Transverse colon (tissue), 4 donors: ENCODE measurements around the gene SLC2A5. TPM values are rescaled to one million over a fixed set of nuclear protein-coding genes. Genes with fewer than 3 reads are reported as not detected.

Experiments
- DNase-seq: peaks from one replicate; pipeline ENCODE4 v3.0.0-alpha.2; 2019
- H3K27ac ChIP-seq, 4 donors: fragments of 200-600 bp; sonication (generic); 2 replicates each; pipeline ENCODE4 v1.5.1; 2016 to 2018; ENCODE audit warnings: inconsistent platforms in 4 of 4
- H3K27me3 ChIP-seq: fragments of 200-600 bp; sonication (generic); 2 replicates; pipeline ENCODE4 v1.5.1; 2017; ENCODE audit warnings: inconsistent platforms
- H3K36me3 ChIP-seq, 4 donors: fragments of 200-600 bp; sonication (generic); 2 replicates each; pipeline ENCODE4 v1.5.1; 2017 to 2019; ENCODE audit warnings: inconsistent platforms in 4 of 4
- H3K4me1 ChIP-seq, 4 donors: fragments of 200-600 bp; sonication (generic); 2 replicates each; pipeline ENCODE4 v1.5.1; 2017 to 2020; ENCODE audit warnings: inconsistent platforms in 4 of 4
- H3K4me3 ChIP-seq, 4 donors: fragments of 200-600 bp; sonication (generic); 1 replicate in 1 of 4; 2 replicates in 3 of 4; pipeline versions ENCODE4 v1.5.1 to v1.6.1; 2017 to 2019; ENCODE audit warnings: inconsistent platforms in 4 of 4
- H3K9me3 ChIP-seq, 2 donors: fragments of 200-600 bp; sonication (generic); 2 replicates each; pipeline ENCODE4 v1.5.1; 2017 to 2019; ENCODE audit warnings: inconsistent platforms in 2 of 2
- EP300 ChIP-seq: sonication (generic); formaldehyde crosslinking; IDR thresholded peaks from one replicate; pipeline ENCODE4 v1.6.1; 2017; ENCODE audit warnings: antibody characterized with exemption, low read depth
- POLR2A ChIP-seq: fragments of 450-650 bp; IDR thresholded peaks from one replicate; pipeline ENCODE4 v1.6.1; 2016; ENCODE audit warnings: antibody characterized with exemption, mild to moderate bottlenecking, moderate library complexity
- POLR2AphosphoS5 ChIP-seq, 3 donors: sonication (generic); formaldehyde crosslinking; IDR thresholded peaks; one replicate each; pipeline ENCODE4 v1.6.1; 2016; ENCODE audit warnings: antibody characterized with exemption in 3 of 3
- WGBS, 2 donors: methylation state at CpG; one replicate each; pipeline ENCODE4 v1.1.5; 2018; ENCODE audit warnings: low coverage in 1 of 2; 5-methylcytosine and 5-hydroxymethylcytosine counted together
- in situ Hi-C, 4 donors: fragments of 200-750 bp; cut with MboI; loops; one replicate each; pipeline versions ENCODE4 v1.15.0 to v1.15.1; 2017; ENCODE audit warnings: low sequenced_read_pairs in 3 of 4, low pct_ligation_motif_present in 1 of 4, low pct_unique_long_range_greater_than_20kb in 1 of 4
- intact Hi-C: fragments of 100-400 bp; cut with DNase I; formaldehyde crosslinking; loops from one replicate; pipeline ENCODE4 v1.15.1; 2023; ENCODE audit warnings: low total_unique reads
- total RNA-seq, 4 donors: library from RNA; depleted of rRNA; stranded (reverse); fragments of >200 nt; gene quantifications; one replicate each; pipeline ENCODE4 v1.1.0, GENCODE V29; 2016
- TF ChIP-seq, protein P1 (sequence below), 5 experiments: fragments of 200-600 bp in 3 of 5; fragments of 450-650 bp in 2 of 5; sonication (generic) in 3 of 5; IDR thresholded peaks; 1 replicate in 2 of 5; 2 replicates in 3 of 5; pipeline ENCODE4 v1.5.1; 2016 to 2017; ENCODE audit warnings: antibody characterized with exemption in 5 of 5, inconsistent platforms in 3 of 5, mild to moderate bottlenecking in 2 of 5, moderate library complexity in 1 of 5

SLC2A5 gene
- total RNA-seq, 4 donors from 2014 or later, result 5.9 to 21.3 (median 13.3) TPM

DNA sequence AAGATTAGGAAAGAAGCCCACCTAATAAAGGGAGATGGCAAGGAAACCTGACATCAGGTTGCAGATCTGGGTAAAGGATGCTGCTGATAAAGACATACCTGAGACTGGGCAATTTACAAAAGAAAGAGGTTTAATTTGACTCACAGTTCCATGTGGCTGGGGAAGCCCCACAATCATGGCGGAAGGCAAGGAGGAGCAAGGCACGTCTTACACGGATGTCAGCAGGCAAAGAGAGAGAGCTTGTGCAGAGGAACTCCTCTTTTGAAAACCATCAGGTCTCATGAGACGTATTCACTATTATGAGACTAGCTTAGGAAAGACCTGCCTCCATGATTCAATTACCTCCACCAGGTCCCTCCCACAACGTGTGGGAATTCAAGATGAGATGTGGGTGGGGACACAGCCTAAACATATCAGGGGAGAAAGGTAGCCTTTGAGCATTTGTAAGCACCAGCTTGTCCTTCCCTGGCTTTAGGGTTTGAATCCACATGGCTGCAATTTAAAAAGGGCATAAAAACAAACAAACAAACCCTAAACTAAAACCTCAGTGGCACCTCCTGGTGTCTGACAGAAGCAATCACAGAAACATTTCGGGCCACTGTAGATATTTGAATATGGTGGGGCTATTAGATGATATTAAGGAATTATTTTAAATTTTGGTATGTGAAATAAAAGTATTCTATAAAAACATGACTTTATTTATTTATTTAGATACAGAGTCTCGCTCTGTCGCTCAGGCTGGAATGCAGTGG lies 76.3 kb downstream of the SLC2A5 start:
- no peak for DNase-seq
- Histone ChIP-seq H3K4me3 (no peak overlapping the region), H3K4me1 (no peaks in the 10 kb centered on the region), H3K27me3 (no peaks in the 10 kb centered on the region), H3K36me3 (no peaks in the 10 kb centered on the region), H3K27ac (no peak overlapping the region), H3K9me3 (no peaks in the 10 kb centered on the region)
- WGBS, 2 donors, result 83 to 92% methylated on average over 5 to 8 of the region's 8 CpGs
- TF ChIP-seq POLR2AphosphoS5 (IDR thresholded peaks at IDR 0.05), result no peak
- no peak for TF ChIP-seq EP300
- TF ChIP-seq POLR2A, result no peak
- intact Hi-C loops (no loop called here), in situ Hi-C loops (loop anchor here in 1 of 4 donors (10.0 kb wide), 1 partner anchor 78 kb away; no protein-coding TSS in a partner anchor)

DNA sequence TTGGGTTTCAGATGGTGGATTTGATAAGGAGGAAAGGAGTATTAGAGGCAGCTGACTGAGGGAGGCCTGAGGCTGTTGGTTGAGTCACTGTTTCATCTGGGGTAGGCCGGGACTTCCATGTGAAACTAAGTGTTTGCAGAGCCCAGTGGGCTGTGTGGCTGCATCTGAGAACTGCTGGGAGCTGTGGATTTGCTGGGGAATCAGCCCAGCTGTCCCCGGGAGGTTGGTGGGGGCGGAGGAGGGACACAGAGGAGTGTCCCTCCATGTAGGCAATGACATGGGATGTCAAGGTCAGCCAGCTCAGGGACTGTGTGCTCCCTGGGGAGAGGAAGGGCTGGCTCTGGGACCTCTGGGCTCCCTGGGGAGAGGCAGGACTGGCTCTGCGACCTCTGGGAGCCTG lies 79.6 kb downstream of the SLC2A5 start:
- Histone ChIP-seq H3K4me3 (no peak overlapping the region), H3K27ac (no peak overlapping the region), H3K4me1 (peaks cover 4 to 22% (median 12%) of the 10 kb centered on the region in 4 donors), H3K36me3 (no peaks in the 10 kb centered on the region), H3K27me3 (no peaks in the 10 kb centered on the region), H3K9me3 (no peaks in the 10 kb centered on the region)
- no peak for TF ChIP-seq POLR2AphosphoS5 (IDR thresholded peaks at IDR 0.05)
- no peak for TF ChIP-seq EP300
- no peak for TF ChIP-seq POLR2A
- TF ChIP-seq, protein P1, sequence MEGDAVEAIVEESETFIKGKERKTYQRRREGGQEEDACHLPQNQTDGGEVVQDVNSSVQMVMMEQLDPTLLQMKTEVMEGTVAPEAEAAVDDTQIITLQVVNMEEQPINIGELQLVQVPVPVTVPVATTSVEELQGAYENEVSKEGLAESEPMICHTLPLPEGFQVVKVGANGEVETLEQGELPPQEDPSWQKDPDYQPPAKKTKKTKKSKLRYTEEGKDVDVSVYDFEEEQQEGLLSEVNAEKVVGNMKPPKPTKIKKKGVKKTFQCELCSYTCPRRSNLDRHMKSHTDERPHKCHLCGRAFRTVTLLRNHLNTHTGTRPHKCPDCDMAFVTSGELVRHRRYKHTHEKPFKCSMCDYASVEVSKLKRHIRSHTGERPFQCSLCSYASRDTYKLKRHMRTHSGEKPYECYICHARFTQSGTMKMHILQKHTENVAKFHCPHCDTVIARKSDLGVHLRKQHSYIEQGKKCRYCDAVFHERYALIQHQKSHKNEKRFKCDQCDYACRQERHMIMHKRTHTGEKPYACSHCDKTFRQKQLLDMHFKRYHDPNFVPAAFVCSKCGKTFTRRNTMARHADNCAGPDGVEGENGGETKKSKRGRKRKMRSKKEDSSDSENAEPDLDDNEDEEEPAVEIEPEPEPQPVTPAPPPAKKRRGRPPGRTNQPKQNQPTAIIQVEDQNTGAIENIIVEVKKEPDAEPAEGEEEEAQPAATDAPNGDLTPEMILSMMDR (IDR thresholded peaks at IDR 0.05), result no peak
- in situ Hi-C loops, result loop anchor here in 3 of 4 donors (10.0 kb wide), 2 partner anchors 65 to 75 kb away; no protein-coding TSS in a partner anchor
- DNase-seq, result no peak
- intact Hi-C loops, result loop anchor here (2.0 kb wide), 1 partner anchor 71 kb away; no protein-coding TSS in a partner anchor
- 67 to 86% methylated on average over 1 to 4 of the region's 4 CpGs for WGBS, 2 donors

DNA sequence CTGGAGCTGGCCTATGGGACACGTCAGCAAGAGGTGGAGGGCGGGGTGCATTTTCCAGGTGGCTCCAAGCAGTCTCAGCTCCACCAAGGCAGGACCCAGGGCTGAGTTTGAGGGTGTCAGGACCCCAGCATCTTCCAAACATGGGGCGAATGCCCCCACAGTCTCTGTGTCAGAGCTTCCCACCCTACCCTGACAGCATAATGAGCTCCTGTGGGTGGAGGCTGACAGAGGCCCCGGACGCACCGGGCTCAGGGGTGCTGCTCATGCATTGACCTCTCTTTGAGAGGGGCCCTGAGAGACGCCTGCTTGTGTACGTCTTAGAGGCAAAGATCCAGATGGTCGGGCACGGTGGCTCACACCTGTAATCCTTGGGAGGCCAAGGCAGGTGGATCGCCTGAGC lies 80.4 kb downstream of the SLC2A5 start:
- TF ChIP-seq EP300, result no peak
- TF ChIP-seq POLR2AphosphoS5 (IDR thresholded peaks at IDR 0.05), result no peak
- TF ChIP-seq, protein P1 (IDR thresholded peaks at IDR 0.05), result no peak
- no peak for TF ChIP-seq POLR2A
- in situ Hi-C loops, result loop anchor here in 2 of 4 donors (10.0 kb wide), 1 partner anchor 64 kb away; no protein-coding TSS in a partner anchor
- Histone ChIP-seq H3K27ac (no peak overlapping the region), H3K27me3 (no peaks in the 10 kb centered on the region), H3K9me3 (no peaks in the 10 kb centered on the region), H3K4me3 (no peak overlapping the region), H3K4me1 (peaks cover 4 to 22% (median 12%) of the 10 kb centered on the region in 4 donors), H3K36me3 (no peaks in the 10 kb centered on the region)
- WGBS, 2 donors, result 96 to 100% methylated on average over 1 to 4 of the region's 11 CpGs
- DNase-seq, result no peak
- intact Hi-C loops, result loop anchor here (2.0 kb wide), 1 partner anchor 70 kb away; no protein-coding TSS in a partner anchor

DNA sequence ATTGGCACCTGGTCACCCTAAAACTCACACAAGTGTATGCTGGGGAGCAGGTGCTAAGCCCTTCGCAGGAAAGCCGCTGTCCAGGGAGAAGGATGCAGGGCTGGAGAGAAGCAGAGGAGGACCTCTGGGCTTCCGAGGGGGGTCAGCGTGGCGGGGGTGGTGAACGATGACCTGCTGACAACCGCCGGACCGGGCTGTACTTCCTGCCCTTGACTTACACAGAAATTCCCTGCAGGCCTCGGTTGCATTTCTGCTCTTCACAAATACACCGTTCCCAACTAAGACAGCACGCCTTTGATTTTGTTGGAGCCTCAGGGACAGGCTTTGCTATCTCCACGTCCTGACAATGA lies 80.8 kb downstream of the SLC2A5 start:
- in situ Hi-C loops, result loop anchor here in 2 of 4 donors (10.0 kb wide), 1 partner anchor 64 kb away; no protein-coding TSS in a partner anchor
- TF ChIP-seq POLR2A (no peak), POLR2AphosphoS5 (IDR thresholded peaks at IDR 0.05) (no peak), EP300 (no peak)
- TF ChIP-seq, protein P1 (IDR thresholded peaks at IDR 0.05), result no peak
- 79% methylated on average over 13 of the region's 13 CpGs; no CpG with 5 or more reads in 1 of the 2 donors for WGBS, 2 donors
- Histone ChIP-seq H3K9me3 (no peaks in the 10 kb centered on the region), H3K4me3 (no peak overlapping the region), H3K36me3 (no peaks in the 10 kb centered on the region), H3K4me1 (peaks cover 4 to 22% (median 12%) of the 10 kb centered on the region in 4 donors), H3K27ac (no peak overlapping the region), H3K27me3 (no peaks in the 10 kb centered on the region)
- DNase-seq, result no peak
- intact Hi-C loops, result loop anchor here (2.0 kb wide), 1 partner anchor 70 kb away; no protein-coding TSS in a partner anchor
